HCEC 1CT (cell line): Measurements from ENCODE around the gene EDIL3.

ENCODE experiments used
- DNase-seq: peaks from one replicate; pipeline ENCODE4 v3.0.0-alpha.2; 2017

The EDIL3 gene

DNA sequence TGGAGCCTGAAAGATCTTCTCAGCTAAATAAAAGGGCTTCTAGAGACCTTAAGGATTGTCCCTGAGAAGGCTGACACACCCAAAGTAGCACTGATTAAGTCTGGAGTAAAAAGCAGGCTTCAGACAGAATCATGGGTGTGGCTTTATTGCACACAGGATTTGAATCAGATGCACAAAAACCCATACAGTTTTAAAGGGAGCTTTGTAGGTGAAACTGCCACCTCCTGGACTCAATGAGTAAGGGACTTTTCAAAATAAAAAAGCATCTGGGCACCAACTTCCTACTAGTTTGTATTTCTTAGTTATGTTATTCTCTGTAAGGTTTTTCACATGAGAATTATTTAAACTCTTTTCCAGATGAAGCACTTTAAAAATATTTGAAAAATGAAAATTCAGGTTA is 129.4 kb downstream of the EDIL3 start:
- DNase-seq: peak; percentile 61

- DNase-seq: no peak
Measured at GRCh38 chr5:84253946-84254345, 130.7 kb downstream of the EDIL3 start.

GRCh38 chr5:84251503-84251902 is 133.2 kb downstream of the EDIL3 start:
- no peak for DNase-seq

DNA sequence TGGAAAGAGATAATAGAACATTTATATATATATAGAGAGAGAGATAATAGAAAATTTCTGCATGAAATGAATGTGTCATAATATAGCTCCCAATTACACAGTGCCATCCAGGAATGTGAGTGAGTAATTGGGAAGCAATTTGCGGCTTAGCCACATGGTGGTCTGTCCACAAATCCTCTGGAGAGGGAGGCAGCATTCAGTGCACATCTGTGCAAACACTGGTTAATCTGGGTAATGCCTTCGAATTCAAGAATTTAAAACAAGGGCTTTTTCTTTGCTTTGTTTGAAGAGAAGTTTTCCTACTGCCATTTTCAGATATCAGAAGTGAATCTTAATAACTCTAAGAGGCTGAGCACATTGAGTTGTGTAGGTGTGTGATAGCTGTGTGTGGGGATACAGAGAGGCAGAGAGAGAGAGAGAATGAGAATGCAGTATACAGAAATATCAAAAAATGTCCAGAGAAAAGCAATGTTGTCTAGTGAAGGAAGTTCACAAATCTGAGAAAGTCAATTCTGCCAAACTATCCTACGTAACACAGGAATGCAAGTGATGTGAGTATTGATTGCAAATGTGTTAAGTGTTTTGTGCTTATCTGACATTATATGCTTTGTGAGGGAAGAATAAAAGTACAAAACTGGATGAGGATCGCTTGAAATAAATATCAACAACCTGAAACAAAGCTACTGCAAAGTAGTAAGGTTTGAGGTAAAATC is 134.6 kb downstream of the EDIL3 start:
- peak; percentile 92 for DNase-seq

DNA sequence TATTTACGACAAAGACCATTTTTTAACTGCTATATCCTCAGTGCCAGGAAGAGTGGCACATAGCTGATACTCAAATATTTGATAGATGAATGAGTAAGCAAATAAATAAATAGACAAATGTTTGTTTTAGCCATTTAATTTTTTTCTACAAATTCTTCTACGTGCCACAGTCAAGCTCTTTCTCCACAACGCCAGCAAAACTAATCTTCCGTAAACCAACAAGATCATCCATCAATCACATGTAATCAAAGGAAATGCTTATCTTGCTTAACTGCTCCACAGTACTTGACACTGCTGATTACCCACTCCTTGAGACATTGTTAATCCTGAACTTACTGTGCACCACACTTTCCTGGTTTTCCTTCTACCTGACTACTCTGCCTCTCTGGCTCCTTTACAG is 136.7 kb downstream of the EDIL3 start:
- DNase-seq: no peak

GRCh38 chr5:84242286-84242685 is 142.4 kb downstream of the EDIL3 start:
- peak; percentile 55 for DNase-seq

- peak; percentile 76 for DNase-seq
Measured at GRCh38 chr5:84239494-84239893, 145.2 kb downstream of the EDIL3 start.

GRCh38 chr5:84237126-84237525 is 147.6 kb downstream of the EDIL3 start:
- no peak for DNase-seq

- no peak for DNase-seq
Measured at GRCh38 chr5:84231433-84231832, 153.2 kb downstream of the EDIL3 start.

DNA sequence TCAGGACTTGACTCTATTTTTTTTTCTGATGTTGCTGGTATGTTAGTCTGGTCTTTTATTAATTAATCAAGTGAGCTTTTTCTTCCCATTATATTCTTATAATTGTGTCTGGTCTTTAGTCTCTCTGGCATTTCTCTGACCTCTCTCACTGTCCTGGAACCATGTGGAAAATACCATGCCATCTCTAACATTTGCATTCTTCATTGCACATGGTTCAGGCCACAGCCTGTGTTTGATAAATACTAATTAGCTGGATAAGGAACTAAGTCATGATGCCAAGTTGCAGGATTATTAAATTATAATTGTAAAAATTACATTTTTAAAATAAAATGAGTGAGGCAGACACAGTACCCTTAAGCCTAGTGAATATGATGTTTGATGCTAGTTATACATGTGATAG is 155.6 kb downstream of the EDIL3 start:
- DNase-seq: no peak

GRCh38 chr5:84228266-84228665 is 156.4 kb downstream of the EDIL3 start:
- DNase-seq: no peak

GRCh38 chr5:84227236-84227635 is 157.4 kb downstream of the EDIL3 start:
- no peak for DNase-seq

GRCh38 chr5:84218546-84218945 is 166.1 kb downstream of the EDIL3 start:
- DNase-seq: no peak

GRCh38 chr5:84215521-84215920 is 169.2 kb downstream of the EDIL3 start:
- no peak for DNase-seq

GRCh38 chr5:84213861-84214260 is 170.8 kb downstream of the EDIL3 start:
- no peak for DNase-seq

- no peak for DNase-seq
Measured at GRCh38 chr5:84213212-84213611, 171.5 kb downstream of the EDIL3 start.

GRCh38 chr5:84204772-84205171 is 179.9 kb downstream of the EDIL3 start:
- DNase-seq: no peak

DNA sequence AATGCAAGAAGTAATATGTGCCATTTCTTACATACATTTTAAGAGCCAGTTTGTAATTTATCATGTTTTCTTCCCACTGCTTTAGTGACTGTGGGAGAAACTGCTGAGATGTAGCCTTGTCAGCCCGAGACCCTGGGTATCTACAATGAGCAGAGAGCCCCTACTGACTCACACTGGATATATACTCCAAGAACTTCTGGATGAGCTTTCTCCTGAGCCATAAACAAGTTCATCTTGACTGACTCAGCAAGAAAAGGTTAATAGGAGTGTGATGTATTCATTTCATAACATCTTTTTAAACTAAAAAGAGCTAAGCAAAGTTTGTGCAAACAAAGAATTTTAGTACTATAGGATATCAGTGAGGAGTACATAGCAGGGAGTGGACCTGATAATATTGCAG is 182.5 kb downstream of the EDIL3 start:
- no peak for DNase-seq

DNA sequence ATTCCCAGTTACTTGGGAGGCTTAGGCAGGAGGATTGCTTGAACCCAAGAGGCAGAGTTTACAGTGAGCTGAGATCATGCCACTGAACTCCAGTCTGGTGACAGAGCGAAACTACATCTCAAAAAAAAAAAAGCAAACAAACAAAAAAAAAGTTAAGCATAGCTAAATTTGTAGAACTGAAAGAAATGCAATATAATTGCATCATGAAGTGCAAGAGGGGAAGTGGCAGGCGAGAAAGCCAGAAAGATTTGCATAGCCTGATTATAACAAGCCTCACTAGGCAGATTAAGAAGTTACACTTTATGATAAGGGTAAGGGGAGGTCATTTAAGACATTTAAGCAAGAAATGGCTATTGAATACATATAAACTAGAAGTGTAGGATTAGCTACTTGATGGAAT is 187.1 kb downstream of the EDIL3 start:
- DNase-seq: no peak

- DNase-seq: no peak
Measured at GRCh38 chr5:84191281-84191680, 193.4 kb downstream of the EDIL3 start.

DNA sequence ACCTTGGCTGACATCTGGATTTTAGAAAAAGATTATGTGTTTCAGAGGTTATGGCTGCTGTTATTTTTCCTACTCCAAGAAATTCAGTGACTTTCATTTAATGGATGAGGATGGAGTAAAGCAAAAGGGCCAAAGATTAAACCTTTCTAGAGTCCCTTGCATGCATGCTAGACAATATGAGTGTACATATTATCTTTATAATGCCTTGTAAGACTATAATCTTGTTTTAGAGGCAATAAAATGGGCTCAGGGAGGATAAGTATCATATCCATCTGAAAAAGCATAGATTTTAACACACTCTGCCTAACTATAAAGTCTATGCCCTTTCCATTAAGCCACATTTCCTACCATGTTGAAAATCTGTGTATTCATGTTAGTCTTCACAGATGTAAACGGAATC is 199.8 kb downstream of the EDIL3 start:
- DNase-seq: no peak

- DNase-seq: no peak
Measured at GRCh38 chr5:84181093-84181492, 203.6 kb downstream of the EDIL3 start.

GRCh38 chr5:84168841-84169240 is 215.8 kb downstream of the EDIL3 start:
- no peak for DNase-seq

DNA sequence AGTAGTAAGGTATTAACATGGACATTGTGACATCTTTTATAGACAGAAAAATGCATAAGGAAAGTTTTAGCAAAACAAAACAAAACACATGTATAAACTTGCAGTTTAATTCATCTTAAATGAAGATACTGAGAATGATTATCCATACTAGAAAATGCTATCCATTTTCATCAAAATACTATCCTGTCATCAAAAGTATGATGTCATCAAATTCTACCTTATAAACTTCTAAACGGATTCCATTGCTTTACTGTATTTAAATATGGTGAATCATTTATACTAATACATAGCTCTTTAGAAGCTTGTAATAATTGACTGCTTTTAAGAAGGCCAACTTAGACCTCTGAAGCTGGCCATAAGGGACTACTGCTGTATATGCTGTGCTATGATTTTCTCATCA is 221.0 kb downstream of the EDIL3 start:
- no peak for DNase-seq

- DNase-seq: no peak
Measured at GRCh38 chr5:84162695-84163094, 222.0 kb downstream of the EDIL3 start.
